Left lobe of liver (tissue), 2 donors: ENCODE results near the gene OCA2. TPM values are rescaled to one million over a fixed set of nuclear protein-coding genes. Genes with fewer than 3 reads are reported as not detected.
"Not testable (repeated sequence)": the region's sequence is repeated elsewhere in the genome, so short reads cannot be mapped to it uniquely, and the experiment has no call there.

ENCODE experiments used
- ATAC-seq: fragments of 200-7000 bp; cut with Tn5 transposase; one replicate; pipeline ENCODE4 v1.9.1; 2020; ENCODE audit warnings: mild to moderate bottlenecking, moderate library complexity
- DNase-seq: peaks from one replicate; pipeline ENCODE4 v3.0.0-alpha.2; 2020; ENCODE audit warnings: low spot score
- total RNA-seq: library from RNA; stranded (reverse); gene quantifications from one replicate; pipeline ENCODE4 v1.2.1, GENCODE V29; 2021
- donor health status: DM: no; HTN: no; CAD: no; lungs with moderate emphysema.
- donor health status: DM: no; HTN: yes; CAD: no.

The OCA2 gene
- total RNA-seq, 1 donor from 2014 or later = 0.10 TPM

GRCh38 chr15:27796405-27797320, 302.5 kb downstream of the OCA2 start:
- ATAC-seq = no peak
- no peak for DNase-seq

DNA sequence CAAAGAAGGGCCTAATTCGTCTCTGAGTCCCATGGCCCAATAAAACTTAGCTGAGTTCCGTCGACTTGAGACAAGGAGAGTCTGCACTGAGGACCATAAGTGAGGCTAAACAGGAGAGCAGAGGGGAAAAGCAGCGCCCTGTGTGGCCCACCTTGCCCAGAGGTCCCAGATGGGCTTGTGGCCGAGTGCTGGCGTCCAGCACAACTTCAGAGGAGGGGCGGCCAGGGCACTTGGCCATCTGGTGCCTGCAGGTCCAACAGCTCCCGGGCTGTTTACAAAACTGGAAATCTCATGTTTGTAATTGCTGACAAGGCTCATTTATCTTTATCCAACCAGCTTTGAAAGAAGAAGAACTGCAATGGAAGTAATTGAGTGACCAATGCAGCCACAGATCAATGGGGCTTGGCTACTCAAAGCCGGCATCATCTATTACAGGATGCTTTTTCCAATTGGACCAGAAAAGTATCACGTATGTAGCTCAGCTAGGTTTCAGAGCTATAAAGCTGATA, 306.3 kb downstream of the OCA2 start:
- DNase-seq (no peak), ATAC-seq (no peak)

DNA sequence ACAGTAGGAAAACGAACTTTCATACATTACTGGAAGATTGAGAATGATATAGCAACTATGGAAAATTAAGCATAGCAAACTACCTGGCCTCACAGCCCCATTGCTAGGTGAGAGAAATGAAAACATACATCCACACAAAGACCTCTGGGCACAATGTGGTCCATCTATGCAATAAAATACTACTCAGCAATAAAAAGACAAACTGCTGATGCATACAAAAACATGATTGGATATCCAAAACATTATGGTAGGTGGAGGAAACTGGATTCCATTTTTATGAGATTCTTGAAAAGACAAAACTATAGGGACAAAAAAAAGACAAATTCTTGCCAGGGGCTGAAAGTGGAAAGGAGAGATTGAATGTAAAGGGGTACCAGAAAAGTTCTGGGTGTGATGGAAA, 308.8 kb downstream of the OCA2 start:
- ATAC-seq (no peak), DNase-seq (no peak)

- DNase-seq (no peak), ATAC-seq (no peak)
These were observed 311.2 kb downstream of the OCA2 start for GRCh38 chr15:27787931-27788330.

GRCh38 chr15:27784107-27784506, 315.0 kb downstream of the OCA2 start:
- ATAC-seq (no peak), DNase-seq (no peak)

GRCh38 chr15:27783678-27784077, 315.4 kb downstream of the OCA2 start:
- ATAC-seq (no peak), DNase-seq (no peak)

- ATAC-seq (no peak), DNase-seq (no peak)
These were observed 317.0 kb downstream of the OCA2 start for GRCh38 chr15:27782125-27782524.

DNA sequence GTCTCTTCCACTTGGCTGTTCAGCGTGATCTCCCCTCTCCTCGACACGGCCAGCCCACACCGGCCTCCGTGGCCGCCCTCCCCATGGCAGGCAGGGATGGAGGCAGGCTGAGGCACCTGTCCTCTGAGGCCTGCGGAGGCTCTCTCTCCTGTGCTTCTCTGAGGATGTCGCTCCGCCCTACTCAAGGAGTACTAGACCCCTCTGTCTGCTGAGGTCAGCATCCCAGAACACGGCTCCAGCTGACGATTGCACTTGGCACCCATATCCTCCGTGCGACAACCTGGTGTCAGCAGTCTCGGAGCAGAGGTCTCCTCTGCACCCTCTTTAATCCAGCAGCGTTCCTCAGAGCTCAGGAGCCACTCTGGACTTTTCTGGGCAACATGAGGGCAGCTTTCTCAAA, 322.6 kb downstream of the OCA2 start:
- DNase-seq (no peak), ATAC-seq (no peak)

- DNase-seq (no peak), ATAC-seq (no peak)
These were observed 324.5 kb downstream of the OCA2 start for GRCh38 chr15:27774638-27775037.

- no peak for ATAC-seq
- DNase-seq = no peak
These were observed 324.9 kb downstream of the OCA2 start for GRCh38 chr15:27774191-27774590.

DNA sequence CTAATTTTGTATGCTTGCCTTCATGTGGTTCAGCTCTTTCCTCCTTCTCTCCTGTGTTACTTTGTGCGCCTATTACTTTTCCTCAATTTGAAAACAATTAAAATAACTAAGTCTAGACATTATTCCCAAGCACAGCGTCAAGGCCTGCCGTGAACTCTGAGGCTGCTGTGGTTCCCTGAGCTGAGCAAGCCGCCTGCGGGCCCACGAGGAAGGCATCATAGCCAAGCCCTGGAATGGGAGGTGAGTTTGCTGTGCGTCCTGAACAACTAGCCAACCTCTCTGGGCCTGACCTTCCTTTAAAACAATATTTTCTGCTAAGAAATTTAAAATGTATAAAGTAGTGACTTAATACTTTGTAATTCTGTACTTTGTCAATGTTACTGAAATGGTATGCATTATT, 327.2 kb downstream of the OCA2 start:
- ATAC-seq (no peak), DNase-seq (no peak)

DNA sequence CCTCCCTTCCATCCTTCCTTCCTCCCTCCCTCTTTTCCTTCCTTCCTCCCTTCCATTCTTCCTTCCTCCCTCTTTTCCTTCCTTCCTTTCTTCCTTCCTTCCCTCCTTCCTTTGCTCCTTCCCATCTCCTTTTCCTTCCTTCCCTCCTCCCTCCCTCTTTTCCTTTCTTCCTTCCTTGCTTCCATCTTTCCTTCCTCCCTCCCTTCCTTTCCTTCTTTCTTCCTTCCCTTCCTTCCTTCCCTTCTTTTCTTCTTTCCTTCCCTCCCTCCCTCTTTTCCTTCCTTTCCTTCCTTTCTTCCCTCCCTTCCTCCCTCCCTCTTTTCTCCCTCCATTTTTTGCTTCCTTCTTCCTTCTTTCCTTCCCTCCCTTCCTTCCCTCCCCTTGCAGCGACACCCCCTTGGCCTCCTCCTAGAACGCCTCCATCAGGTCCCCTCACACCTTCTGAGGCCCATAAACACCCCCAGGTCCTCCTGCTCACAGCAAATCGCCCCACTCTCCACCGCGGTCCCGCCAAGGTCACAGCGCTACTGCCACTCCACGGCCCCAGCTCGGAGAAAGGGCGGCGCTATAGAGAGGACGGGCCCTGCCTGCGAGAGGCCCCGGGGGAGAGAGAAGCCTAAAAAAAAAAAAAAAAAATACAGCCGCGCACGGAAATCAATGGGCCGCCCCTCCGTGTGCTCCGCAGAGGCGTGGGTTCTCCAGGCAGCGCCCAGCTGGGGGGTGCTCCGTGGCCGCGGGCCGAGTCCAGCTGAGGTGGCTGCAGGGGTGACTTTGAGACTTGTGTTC, 328.2 kb downstream of the OCA2 start:
- no peak for ATAC-seq
- DNase-seq = no peak

DNA sequence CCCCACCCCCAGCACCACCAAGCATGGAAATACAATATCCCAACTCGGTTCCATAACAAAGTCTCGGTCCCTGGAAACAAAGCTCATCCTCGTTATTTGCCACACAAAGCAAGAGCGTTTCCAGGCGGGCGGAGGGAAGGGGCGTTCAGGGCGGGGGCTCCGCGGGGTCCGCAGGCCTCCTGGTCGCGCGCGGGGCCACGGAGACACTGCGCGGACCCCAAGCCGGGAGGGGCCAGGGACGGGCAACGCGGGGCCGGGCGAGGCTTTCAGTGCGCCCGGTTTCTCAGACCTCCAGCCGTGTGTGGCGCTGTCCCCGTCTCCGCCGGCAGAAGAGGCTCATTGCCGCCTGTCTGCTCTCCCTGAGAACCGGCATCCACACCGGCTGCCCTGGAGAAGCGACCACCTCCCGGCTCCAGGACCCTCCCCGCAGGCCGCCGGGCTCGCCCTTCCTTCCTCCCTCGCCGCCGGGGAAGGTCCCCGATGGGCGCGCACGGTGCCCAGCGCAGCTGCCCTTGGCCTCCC, 329.0 kb downstream of the OCA2 start:
- ATAC-seq (no peak), DNase-seq (no peak)

DNA sequence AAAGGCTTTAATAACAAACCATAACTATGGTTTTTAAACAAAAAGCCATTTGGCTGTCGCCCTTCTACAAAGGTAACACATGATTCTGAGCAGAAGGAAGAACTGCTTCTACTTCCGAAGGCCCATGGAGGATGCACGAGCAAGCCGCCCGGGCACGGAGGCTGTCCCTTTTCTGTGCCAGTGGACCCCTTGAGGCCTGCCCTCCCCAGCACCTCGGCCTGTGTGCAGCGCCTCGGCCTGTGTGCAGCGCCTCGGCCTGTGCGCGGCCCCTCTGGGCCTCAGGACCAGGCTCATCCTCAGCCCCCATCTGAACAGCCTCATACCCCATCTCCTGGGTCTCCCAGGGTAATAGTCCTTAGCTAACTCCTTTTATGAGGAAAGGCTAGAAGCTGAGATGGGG, 329.5 kb downstream of the OCA2 start:
- DNase-seq = no peak
- ATAC-seq = no peak

DNA sequence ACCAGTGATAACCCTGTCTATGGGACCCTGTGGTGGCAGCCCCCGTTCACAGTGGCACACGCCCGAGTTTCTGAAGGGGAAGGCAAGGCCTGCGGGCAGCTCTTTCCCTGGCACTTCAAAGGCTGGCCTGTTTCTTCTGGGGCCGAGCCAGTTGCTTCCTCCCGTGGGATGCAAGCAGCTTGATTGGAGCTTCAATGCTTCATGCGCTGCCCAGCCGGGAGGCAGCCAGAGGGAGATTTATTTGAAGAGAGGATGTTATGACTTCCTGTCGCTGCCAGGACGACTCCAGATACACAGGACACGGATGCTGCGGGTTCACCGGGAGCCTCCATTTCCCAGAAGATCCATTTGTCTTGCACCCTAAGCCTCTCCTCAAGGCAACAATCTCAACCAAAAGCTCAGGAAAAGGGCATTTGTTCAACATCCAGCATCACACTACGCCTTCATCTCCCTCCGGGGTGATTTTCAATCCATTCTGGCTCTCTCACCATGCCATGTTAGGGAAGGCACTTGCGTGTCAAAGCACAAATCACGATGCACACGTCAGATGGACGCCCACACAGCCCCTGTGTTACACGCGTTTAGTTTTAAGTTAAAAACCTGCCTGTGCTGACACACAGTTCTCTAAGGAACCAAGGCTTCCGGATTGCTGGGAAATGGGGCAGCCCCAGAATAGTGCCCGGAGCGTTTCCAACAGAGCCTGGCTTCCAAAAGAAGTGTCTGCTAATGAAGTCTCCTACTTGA, 330.2 kb downstream of the OCA2 start:
- ATAC-seq = no peak
- DNase-seq = no peak

DNA sequence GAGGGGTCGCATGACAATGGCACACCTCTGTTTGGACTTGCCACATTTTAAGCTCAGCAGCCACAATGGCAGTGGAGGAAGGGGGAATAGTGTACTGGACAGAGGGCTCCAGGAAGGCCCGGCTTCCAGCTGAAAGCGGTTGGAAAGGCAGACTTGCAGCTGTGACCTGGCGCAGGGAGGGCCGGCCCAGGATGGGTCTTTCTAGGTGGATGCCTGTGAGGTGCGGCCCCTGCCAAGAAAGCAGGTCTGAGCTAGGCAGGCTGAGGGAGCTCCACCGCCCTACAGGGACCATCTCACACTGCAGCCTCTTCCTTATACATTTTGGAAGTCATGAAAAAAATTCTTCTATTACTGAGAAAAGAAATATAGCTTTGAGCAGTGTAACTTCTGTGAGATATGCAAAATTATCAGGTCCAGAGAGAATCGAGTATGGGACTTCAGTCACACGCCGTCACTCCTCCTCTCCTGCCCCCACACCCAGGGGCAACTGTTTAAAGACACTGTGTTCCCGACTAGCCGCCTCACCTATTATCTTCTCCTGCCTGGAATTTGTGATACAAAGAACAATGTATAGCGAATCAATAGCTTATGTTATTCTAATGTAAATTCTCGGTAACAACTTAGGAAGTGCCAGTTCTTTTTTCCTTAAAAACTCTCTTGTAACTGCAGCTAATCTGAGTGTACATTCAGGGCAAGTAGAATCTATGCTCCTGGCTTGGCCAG, 331.0 kb downstream of the OCA2 start:
- ATAC-seq = no peak
- DNase-seq = no peak

- not testable (repeated sequence) for ATAC-seq, DNase-seq
These were observed 331.7 kb downstream of the OCA2 start for GRCh38 chr15:27767430-27767829.

- DNase-seq = no peak
- no peak for ATAC-seq
These were observed 334.8 kb downstream of the OCA2 start for GRCh38 chr15:27764339-27764738.

DNA sequence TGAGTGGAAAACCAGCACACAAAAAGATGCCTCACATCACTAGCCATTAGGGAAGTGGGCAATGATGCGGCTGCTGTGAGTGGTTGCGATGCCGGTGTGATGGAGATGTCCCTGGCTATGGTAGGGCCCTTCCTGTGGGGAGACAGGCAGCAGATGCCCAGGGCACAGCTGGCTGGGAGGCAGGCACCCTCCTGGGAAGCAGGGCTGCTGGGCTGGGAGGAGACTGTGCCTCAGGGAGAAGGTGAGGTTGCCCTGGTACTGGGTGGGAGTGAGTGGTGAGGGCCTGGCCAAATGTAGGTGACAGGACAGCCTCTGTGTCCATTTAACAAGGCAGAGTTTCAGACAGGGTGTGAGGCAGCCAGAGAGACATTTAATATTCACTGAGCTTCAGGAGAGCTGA, 335.6 kb downstream of the OCA2 start:
- ATAC-seq (no peak), DNase-seq (no peak)

DNA sequence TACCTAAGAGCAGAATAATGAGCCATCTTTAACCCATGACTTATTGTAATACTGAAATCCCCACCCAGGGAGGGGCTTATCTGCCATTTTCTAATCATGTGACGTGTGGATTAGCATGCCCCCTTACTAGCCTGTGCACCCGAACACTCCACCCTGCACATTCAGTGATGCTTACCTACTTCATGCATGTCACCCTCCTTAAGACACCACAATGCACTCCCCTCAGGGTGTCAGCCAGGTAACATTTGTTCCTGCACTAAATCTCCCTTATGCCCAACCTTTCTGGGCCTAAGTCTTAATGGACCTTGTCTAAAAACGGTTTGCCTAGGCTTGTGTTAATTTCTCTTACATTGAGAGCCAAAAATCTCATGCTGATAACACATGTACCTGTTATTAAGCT, 336.6 kb downstream of the OCA2 start:
- ATAC-seq = no peak
- DNase-seq = no peak
